AG04449 (cell line): ENCODE data around the gene NRSN2.

ENCODE experiments used
- CTCF ChIA-PET: fragments of 350-600 bp; formaldehyde crosslinking; extraction: SDS; loops from one replicate; lab custom pipeline; 2021; ENCODE audit warnings: antibody characterized with exemption; lab: Yijun Ruan, JAX
- POLR2A ChIA-PET: fragments of 400-600, 350-600 bp; formaldehyde crosslinking; extraction: SDS; loops from one replicate; lab custom pipeline; 2020; ENCODE audit warnings: antibody characterized with exemption, inconsistent platforms; lab: Yijun Ruan, JAX
- DNase-seq: peaks from one replicate; pipeline ENCODE4 v3.0.0-alpha.2; 2010; ENCODE audit warnings: low read depth, low spot score
- H3K4me3 ChIP-seq: 2 replicates; pipeline ENCODE4 v1.5.1; 2011; ENCODE audit warnings: low read depth, mild to moderate bottlenecking, control low read depth, low read length
- TF ChIP-seq, protein P1 (sequence below): IDR thresholded peaks from one replicate; pipeline ENCODE4 v1.5.1; 2011; ENCODE audit warnings: mild to moderate bottlenecking, moderate library complexity, low read length, control low read depth, inconsistent platforms; ENCODE audit not compliant: insufficient read depth; ENCODE audit errors: missing control alignments

Gene NRSN2

DNA sequence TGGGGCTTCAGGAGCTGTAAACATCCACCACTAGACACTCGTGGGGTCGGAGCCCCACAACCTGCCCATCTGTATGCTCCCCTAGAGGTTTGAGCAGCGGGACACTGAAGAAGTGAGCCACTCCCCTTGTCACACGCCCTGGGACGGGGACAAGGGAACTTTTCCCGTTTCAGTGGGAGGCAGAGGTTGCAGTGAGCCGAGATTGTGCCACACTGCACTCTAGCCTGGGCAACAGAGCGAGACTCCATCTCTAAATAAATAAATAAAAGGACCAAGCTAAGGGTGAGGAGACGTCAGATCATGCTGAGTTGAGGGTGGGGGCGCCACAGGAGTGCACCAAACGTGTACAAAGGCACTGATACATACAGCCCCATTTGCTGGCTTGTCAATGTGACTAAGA, 41.2 kb upstream of the NRSN2 start:
- CTCF ChIA-PET: no interaction called here
- H3K4me3 ChIP-seq: no peak overlapping the region
- TF ChIP-seq, protein P1, sequence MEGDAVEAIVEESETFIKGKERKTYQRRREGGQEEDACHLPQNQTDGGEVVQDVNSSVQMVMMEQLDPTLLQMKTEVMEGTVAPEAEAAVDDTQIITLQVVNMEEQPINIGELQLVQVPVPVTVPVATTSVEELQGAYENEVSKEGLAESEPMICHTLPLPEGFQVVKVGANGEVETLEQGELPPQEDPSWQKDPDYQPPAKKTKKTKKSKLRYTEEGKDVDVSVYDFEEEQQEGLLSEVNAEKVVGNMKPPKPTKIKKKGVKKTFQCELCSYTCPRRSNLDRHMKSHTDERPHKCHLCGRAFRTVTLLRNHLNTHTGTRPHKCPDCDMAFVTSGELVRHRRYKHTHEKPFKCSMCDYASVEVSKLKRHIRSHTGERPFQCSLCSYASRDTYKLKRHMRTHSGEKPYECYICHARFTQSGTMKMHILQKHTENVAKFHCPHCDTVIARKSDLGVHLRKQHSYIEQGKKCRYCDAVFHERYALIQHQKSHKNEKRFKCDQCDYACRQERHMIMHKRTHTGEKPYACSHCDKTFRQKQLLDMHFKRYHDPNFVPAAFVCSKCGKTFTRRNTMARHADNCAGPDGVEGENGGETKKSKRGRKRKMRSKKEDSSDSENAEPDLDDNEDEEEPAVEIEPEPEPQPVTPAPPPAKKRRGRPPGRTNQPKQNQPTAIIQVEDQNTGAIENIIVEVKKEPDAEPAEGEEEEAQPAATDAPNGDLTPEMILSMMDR: no peak
- DNase-seq: no peak
- POLR2A ChIA-PET: no interaction called here

DNA sequence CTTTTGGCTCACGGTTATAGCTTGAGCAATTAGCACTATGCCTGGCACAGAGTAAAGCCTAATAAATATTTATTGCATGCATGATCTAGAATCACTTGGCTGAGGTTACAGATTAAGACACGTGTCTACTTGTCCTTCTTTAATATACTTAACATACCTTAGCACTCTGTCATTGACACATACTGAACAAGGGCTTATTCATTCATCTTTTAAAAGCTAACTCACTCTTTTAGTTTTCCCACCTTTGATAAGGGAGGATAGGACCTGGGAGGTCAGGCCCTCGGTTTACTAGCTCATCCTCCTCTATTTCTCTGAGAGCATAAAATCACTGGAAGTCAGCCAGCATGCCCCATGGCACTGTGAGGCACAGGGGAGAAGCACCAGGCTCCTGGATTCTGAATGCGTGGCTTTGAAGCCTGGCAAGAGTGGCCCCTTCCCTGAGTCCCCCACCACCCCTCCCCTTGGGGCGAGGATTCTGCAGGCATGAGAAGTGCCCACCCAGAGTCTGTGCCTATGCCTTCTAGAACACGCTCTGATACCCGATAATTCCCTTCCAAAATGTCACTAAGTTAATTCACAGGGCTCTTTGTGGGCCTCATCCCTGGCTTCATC, 38.4 kb upstream of the NRSN2 start:
- DNase-seq: no peak
- POLR2A ChIA-PET: interaction anchor here (1.0 to 3.0 kb wide), 2 partner anchors 8 to 10 kb away, joined by 6 to 17 read pairs; no protein-coding TSS in a partner anchor
- TF ChIP-seq, protein P1: no peak
- CTCF ChIA-PET: interaction anchor here (0.9 to 3.8 kb wide), 8 partner anchors 9 to 100 kb away, joined by 3 to 33 read pairs (median 4); partner anchors contain the start of genes SOX12 and ZCCHC3
- H3K4me3 ChIP-seq: no peak overlapping the region

DNA sequence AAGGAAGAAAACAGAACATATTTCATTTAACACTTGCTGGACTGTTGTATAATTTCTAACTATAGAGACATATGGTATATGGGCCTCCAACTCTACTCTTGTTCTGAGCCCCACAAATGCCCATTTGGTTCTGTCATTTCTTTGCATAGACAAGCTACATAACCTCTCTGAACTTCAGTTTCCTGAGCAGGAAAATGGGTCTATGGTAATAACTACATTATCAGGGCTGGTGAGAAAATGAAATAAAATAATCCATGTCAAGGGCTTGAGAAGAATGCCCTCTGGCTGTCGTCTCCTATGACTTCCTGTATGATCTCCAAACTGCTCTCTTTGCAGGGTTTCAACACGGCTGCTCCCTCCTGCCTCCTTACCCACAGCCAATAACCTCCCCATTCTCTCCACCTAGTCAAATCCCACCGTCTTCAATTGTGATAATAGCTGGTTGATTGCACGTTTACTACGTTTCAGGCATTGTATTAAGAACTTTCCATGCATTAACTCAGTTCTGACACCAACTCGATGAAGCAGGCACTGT, 37.5 kb upstream of the NRSN2 start:
- no peak for DNase-seq
- CTCF ChIA-PET: interaction anchor here (0.9 to 3.8 kb wide), 7 partner anchors 10 to 101 kb away, joined by 3 to 33 read pairs (median 4); partner anchors contain the start of genes SOX12 and ZCCHC3

DNA sequence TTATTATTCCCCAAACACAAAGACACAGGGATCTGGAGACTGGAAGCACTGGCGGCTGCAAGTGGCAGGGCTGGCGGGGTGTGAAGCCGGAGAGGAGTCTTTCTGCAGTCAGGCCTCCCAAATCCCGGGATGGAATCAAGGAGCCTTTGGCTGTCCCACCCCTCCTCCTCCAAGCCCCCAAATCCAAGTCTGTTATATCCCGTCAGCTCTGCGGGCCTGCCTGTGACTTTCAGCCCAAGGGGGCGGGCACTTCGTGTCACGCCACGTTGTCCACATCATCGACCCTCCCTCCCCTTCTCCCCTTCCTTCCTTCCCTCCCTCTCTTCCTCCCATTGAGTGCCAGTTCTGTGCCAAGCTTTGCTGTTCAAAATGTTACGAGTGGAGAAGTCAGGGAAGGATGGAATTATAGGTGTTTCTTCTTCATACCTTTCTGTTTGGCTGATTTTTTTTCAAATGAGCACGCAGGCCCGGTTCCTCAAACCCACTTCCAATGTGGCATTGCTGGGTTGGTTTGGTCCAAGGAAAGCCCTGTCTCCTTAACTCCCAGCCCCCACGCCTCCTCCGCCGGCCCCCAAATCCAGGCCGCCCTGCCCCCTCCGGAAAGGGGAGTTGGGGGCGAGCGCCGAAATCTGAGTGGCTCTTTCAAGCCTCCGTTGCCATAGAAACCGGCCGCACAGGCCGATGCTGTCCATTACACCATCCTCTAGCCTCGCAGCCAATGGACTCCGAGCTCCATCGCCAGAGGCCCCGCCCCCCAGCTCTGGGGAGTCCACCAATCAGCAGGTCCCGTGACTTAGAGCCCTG, 36.9 kb upstream of the NRSN2 start:
- POLR2A ChIA-PET: interaction anchor here (1.0 to 3.0 kb wide), 4 partner anchors 10 to 37 kb away, joined by 4 to 17 read pairs (median 12); partner anchors contain the start of gene SOX12
- TF ChIP-seq, protein P1: no peak
- DNase-seq: peak; percentile 95
- CTCF ChIA-PET: interaction anchor here (0.9 to 3.8 kb wide), 5 partner anchors 10 to 44 kb away, joined by 3 to 33 read pairs (median 4); partner anchors contain the start of genes SOX12 and ZCCHC3
- peak overlapping the region; percentile 57 for H3K4me3 ChIP-seq

More for the DNA sequence above, 37.5 kb upstream of the NRSN2 start:
- POLR2A ChIA-PET: interaction anchor here (1.0 to 3.0 kb wide), 4 partner anchors 9 to 15 kb away, joined by 6 to 17 read pairs (median 12); partner anchors contain the start of gene SOX12
- TF ChIP-seq, protein P1: no peak
- peak overlapping the region; percentile 57 for H3K4me3 ChIP-seq

DNA sequence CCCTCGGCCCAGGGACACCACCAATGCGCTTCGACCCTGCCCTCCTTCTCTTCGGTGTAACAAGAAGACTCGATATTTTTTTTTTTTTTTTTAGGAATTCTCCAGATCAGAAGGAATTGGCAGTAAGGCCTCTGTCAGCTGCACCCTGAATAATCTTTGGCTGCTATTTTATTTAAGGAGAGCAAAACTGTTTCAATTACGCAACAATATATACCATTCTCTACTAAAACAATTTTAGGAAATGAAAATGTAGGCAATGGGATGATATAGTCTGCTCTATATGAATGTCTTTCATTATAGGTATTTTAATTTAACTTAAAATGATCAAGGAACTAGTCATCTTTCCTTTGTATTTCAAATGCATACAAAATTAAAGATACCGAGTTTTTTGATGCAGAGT, 36.3 kb upstream of the NRSN2 start:
- TF ChIP-seq, protein P1: no peak
- DNase-seq: no peak
- ChIA-PET CTCF (interaction anchor here (1.2 to 3.8 kb wide), 3 partner anchors 12 to 44 kb away, joined by 3 to 33 read pairs (median 18); partner anchors contain the start of genes SOX12 and ZCCHC3), POLR2A (interaction anchor here (1.0 to 3.0 kb wide), 4 partner anchors 10 to 37 kb away, joined by 4 to 17 read pairs (median 12); partner anchors contain the start of gene SOX12)
- H3K4me3 ChIP-seq: no peak overlapping the region
